ENCODE results near the gene MGAT4B.

DNA sequence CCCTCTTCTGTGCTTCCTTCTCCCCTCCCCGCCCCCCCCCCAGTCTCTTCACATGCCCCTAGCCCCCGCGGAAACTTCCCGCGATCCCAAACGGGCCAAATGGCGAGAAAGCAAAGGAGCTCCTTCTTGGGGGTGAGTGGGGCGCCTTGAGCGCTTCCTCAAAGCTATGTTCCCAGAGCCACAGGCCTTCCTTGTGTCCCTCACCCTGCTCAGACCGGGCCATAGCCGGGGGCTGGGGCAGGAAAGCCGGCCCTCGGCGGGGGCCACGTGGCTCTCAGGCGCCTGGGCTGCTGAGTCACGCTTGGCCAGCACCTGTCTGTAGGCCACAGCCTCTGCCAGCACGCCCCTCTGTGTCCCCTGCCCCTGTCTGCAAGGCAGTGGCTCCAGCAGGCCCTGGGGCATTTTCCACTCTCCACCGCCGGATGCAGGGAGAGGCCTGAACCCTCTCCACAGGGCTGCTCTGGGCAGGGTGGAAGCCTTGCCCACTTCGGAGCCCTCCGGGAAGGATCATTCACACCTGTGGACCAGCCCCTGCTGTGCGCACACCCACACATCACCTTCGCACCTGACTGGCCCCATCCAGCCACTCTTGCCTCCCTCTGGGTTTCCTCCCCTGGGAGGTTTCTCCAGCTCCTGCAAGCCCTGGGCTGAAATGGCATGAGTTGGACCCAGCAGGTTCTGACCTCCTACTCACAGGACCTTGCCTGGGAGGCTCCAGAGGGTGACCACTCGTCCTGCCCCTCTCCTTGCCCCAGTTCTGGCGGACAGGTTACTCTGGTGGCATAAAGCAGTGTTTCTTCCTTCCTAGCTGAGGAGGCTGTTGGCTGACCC lies 12.8 kb upstream of the MGAT4B start:
- TF ChIP-seq POU2F2 (IDR thresholded peaks at IDR 0.05; ENCODE audit: low read depth, low read length), result no peak
- TF ChIP-seq POLR2AphosphoS5 (IDR thresholded peaks at IDR 0.05; ENCODE audit: low read depth, low read length), result no peak
- no peak; the same call in 1 of the 2 replicates for TF ChIP-seq TAF1 (IDR thresholded peaks at IDR 0.05; ENCODE audit: low read depth, low read length)
- no peak for TF ChIP-seq POLR2A (IDR thresholded peaks at IDR 0.05; ENCODE audit: low read depth, low read length)
- TF ChIP-seq PAX5 (IDR thresholded peaks at IDR 0.05; ENCODE audit: insufficient read depth, low read length, severe bottlenecking), result peak; percentile 43
- TF ChIP-seq SPI1 (IDR thresholded peaks at IDR 0.05; ENCODE audit: low read depth, low read length), result no peak

Data from GM12891 (cell line).